G401 (cell line): ENCODE measurements around the gene PTPRM. TPM values are rescaled to one million over a fixed set of nuclear protein-coding genes. Genes with fewer than 3 reads are reported as not detected.

Experiments used
- DNase-seq: peaks from one replicate; pipeline ENCODE4 v3.0.0-alpha.2; 2015; ENCODE audit warnings: low spot score
- in situ Hi-C: cut with HindIII; loops from 2 replicates; pipeline ENCODE4 v1.10.0; 2016; ENCODE audit warnings: low sequenced_read_pairs, mixed read lengths
- total RNA-seq: library from RNA; depleted of rRNA; stranded (reverse); fragments of >200 nt; shearing (Covaris generic); gene quantifications from 2 replicates; pipeline ENCODE4 v1.2.3, GENCODE V29; 2014; rRNA removed

Gene PTPRM
- total RNA-seq = not detected in 2 replicates

- in situ Hi-C loops = no loop called here
- peak; percentile 14 for DNase-seq
These were observed at the start of gene PTPRM for GRCh38 chr18:7566567-7567473. Gene PTPRM (plus strand): TSS chr18:7567316. CDS start chr18:7567819, 503 bp downstream.

- DNase-seq = no peak
- in situ Hi-C loops = no loop called here
These were observed 49.3 kb upstream of the PTPRM start for GRCh38 chr18:7517852-7518251.

- in situ Hi-C loops = no loop called here
- DNase-seq = no peak
These were observed 46.8 kb upstream of the PTPRM start for GRCh38 chr18:7520200-7520785.

GRCh38 chr18:7521226-7521856 is 45.8 kb upstream of the PTPRM start:
- DNase-seq = no peak
- in situ Hi-C loops = no loop called here

GRCh38 chr18:7523772-7524171 is 43.3 kb upstream of the PTPRM start:
- DNase-seq = no peak
- in situ Hi-C loops = no loop called here

GRCh38 chr18:7524786-7525185 is 42.3 kb upstream of the PTPRM start:
- no peak for DNase-seq
- in situ Hi-C loops = no loop called here

GRCh38 chr18:7532942-7533341 is 34.2 kb upstream of the PTPRM start:
- DNase-seq = no peak
- in situ Hi-C loops = no loop called here

GRCh38 chr18:7535436-7536205 is 31.5 kb upstream of the PTPRM start:
- DNase-seq = no peak
- in situ Hi-C loops = no loop called here

GRCh38 chr18:7537145-7537544 is 30.0 kb upstream of the PTPRM start:
- DNase-seq = no peak
- in situ Hi-C loops = no loop called here

- in situ Hi-C loops = no loop called here
These were observed 25.3 kb upstream of the PTPRM start for GRCh38 chr18:7541835-7542234.

GRCh38 chr18:7544686-7545085 is 22.4 kb upstream of the PTPRM start:
- no peak for DNase-seq
- in situ Hi-C loops = no loop called here

More at GRCh38 chr18:7541835-7542234, 25.3 kb upstream of the PTPRM start:
- no peak for DNase-seq

GRCh38 chr18:7545734-7546133 is 21.4 kb upstream of the PTPRM start:
- in situ Hi-C loops = no loop called here
- DNase-seq = no peak

GRCh38 chr18:7548221-7548620 is 18.9 kb upstream of the PTPRM start:
- no peak for DNase-seq
- in situ Hi-C loops = no loop called here

- in situ Hi-C loops = no loop called here
- DNase-seq = no peak
These were observed 18.4 kb upstream of the PTPRM start for GRCh38 chr18:7548721-7549120.

GRCh38 chr18:7557973-7558372 is 9.1 kb upstream of the PTPRM start:
- DNase-seq = no peak
- in situ Hi-C loops = no loop called here

GRCh38 chr18:7558769-7559168 is 8.3 kb upstream of the PTPRM start:
- in situ Hi-C loops = no loop called here

GRCh38 chr18:7559709-7560319 is 7.3 kb upstream of the PTPRM start:
- in situ Hi-C loops = no loop called here
- DNase-seq = no peak

More at GRCh38 chr18:7558769-7559168, 8.3 kb upstream of the PTPRM start:
- no peak for DNase-seq

GRCh38 chr18:7561909-7562460 is 5.1 kb upstream of the PTPRM start:
- in situ Hi-C loops = no loop called here
- DNase-seq = no peak

GRCh38 chr18:7562491-7562890 is 4.6 kb upstream of the PTPRM start:
- DNase-seq = no peak
- in situ Hi-C loops = no loop called here
